Measurements from ENCODE around the gene NFKBIE. TPM values are rescaled to one million over a fixed set of nuclear protein-coding genes. Genes with fewer than 3 reads are reported as not detected.

NFKBIE gene
- total RNA-seq, 1 experiment from 2014 or later: 7.4 TPM

- H3F3A ChIP-seq (ENCODE audit: low read length, unreplicated experiment): peaks cover 3% of the 10 kb centered on the region
- DNase-seq: no peak
- no peak overlapping the region for H2AFZ ChIP-seq (ENCODE audit: low read length)
- no peak for ATAC-seq
- TF ChIP-seq EZH2 (IDR thresholded peaks at IDR 0.05; ENCODE audit: low read length, unreplicated experiment) (no peak), EZH2phosphoT487 (IDR thresholded peaks at IDR 0.05; ENCODE audit: borderline replicate concordance, low read length) (no peak)
- TF ChIP-seq, protein P1, sequence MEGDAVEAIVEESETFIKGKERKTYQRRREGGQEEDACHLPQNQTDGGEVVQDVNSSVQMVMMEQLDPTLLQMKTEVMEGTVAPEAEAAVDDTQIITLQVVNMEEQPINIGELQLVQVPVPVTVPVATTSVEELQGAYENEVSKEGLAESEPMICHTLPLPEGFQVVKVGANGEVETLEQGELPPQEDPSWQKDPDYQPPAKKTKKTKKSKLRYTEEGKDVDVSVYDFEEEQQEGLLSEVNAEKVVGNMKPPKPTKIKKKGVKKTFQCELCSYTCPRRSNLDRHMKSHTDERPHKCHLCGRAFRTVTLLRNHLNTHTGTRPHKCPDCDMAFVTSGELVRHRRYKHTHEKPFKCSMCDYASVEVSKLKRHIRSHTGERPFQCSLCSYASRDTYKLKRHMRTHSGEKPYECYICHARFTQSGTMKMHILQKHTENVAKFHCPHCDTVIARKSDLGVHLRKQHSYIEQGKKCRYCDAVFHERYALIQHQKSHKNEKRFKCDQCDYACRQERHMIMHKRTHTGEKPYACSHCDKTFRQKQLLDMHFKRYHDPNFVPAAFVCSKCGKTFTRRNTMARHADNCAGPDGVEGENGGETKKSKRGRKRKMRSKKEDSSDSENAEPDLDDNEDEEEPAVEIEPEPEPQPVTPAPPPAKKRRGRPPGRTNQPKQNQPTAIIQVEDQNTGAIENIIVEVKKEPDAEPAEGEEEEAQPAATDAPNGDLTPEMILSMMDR (conservative IDR thresholded peaks at IDR 0.05; ENCODE audit: low read depth, low read length): no peak
- H3K27me3 ChIP-seq (ENCODE audit: low read length): no peaks in the 10 kb centered on the region
- no TSS peak for BruUV-seq (replicated peaks)
- H3K9ac ChIP-seq (ENCODE audit: low read length): no peak overlapping the region
- peaks cover 39% of the 10 kb centered on the region for H3K4me1 ChIP-seq (ENCODE audit: insufficient read depth, low read length)
- no peak overlapping the region for H3K27ac ChIP-seq (ENCODE audit: low read length)
- POLR2A ChIA-PET (ENCODE audit: unreplicated experiment): no interaction called here
- intact Hi-C loops (cut with micrococcal nuclease): loop anchor here (5.0 kb wide), 2 partner anchors 119 to 139 kb away; no protein-coding TSS in a partner anchor
- CTCF ChIA-PET: interaction anchor here (0.6 to 0.7 kb wide), 2 partner anchors 14 to 561 kb away, joined by 3 to 4 read pairs; no protein-coding TSS in a partner anchor
- no peaks in the 10 kb centered on the region for H3K9me2 ChIP-seq (replicated peaks; ENCODE audit: low read length)
- no peak overlapping the region for H3K4me3 ChIP-seq (ENCODE audit: low read length)
- H3K36me3 ChIP-seq (ENCODE audit: low read depth, low read length): peaks cover 12% of the 10 kb centered on the region
- H3K9me3 ChIP-seq (ENCODE audit: low read length): no peaks in the 10 kb centered on the region
- H3K79me2 ChIP-seq (ENCODE audit: low read length): no peaks in the 10 kb centered on the region
- no peaks in the 10 kb centered on the region for H4K20me1 ChIP-seq (ENCODE audit: low read length)
- H3K4me2 ChIP-seq (ENCODE audit: low read length): no peak overlapping the region
Measured at GRCh38 chr6:44235891-44236516, 29.3 kb downstream of the NFKBIE start.

DNA sequence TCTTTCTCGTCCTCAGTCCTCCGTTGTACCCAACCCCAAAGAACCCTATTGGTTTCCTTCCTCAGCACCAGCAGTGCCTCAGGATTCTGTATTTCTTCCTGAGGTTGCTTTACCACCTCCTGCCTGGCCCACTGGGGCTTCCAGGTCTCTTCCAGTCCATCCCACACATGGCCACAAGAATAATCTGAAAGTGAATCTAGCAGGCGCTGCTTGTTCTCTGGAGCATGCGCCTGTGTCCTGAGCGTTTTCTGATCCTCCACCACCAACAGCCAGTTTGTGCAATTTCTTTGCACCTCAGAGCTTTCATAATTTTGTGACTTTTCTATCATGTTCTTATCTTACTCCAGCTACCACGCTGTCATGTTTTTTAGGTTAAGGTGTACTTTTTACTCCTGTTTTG lies 30.1 kb downstream of the NFKBIE start:
- Histone ChIP-seq H3K4me2 (ENCODE audit: low read length) (no peak overlapping the region), H3K79me2 (ENCODE audit: low read length) (no peaks in the 10 kb centered on the region), H3K9me3 (ENCODE audit: low read length) (no peaks in the 10 kb centered on the region), H3K9ac (ENCODE audit: low read length) (no peak overlapping the region), H3K4me3 (ENCODE audit: low read length) (no peak overlapping the region), H3K9me2 (replicated peaks; ENCODE audit: low read length) (no peaks in the 10 kb centered on the region), H3K4me1 (ENCODE audit: insufficient read depth, low read length) (peaks cover 39% of the 10 kb centered on the region), H3K27me3 (ENCODE audit: low read length) (no peaks in the 10 kb centered on the region), H3F3A (ENCODE audit: low read length, unreplicated experiment) (peaks cover 3% of the 10 kb centered on the region), H3K36me3 (ENCODE audit: low read depth, low read length) (peaks cover 12% of the 10 kb centered on the region), H4K20me1 (ENCODE audit: low read length) (no peaks in the 10 kb centered on the region), H2AFZ (ENCODE audit: low read length) (no peak overlapping the region), H3K27ac (ENCODE audit: low read length) (no peak overlapping the region)
- BruUV-seq (replicated peaks): no TSS peak
- ATAC-seq (no peak), DNase-seq (no peak)
- ChIA-PET CTCF (no interaction called here), POLR2A (ENCODE audit: unreplicated experiment) (no interaction called here)
- intact Hi-C loops (cut with micrococcal nuclease): loop anchor here (5.0 kb wide), 2 partner anchors 118 to 138 kb away; no protein-coding TSS in a partner anchor
- TF ChIP-seq EZH2phosphoT487 (IDR thresholded peaks at IDR 0.05; ENCODE audit: borderline replicate concordance, low read length): no peak
- TF ChIP-seq EZH2 (IDR thresholded peaks at IDR 0.05; ENCODE audit: low read length, unreplicated experiment): no peak
- TF ChIP-seq, protein P1 (conservative IDR thresholded peaks at IDR 0.05; ENCODE audit: low read depth, low read length): no peak
